Fibroblast of skin of right biceps (primary cell): ENCODE data around the gene ARFGEF3.

Source experiments
- DNase-seq: peaks from one replicate; pipeline ENCODE4 v3.0.0-alpha.2; 2013

The ARFGEF3 gene

GRCh38 chr6:138287144-138287955 is 125.6 kb downstream of the ARFGEF3 start:
- peak; percentile 20 for DNase-seq

- peak; percentile 90 for DNase-seq
Observed at GRCh38 chr6:138288428-138289085, 126.8 kb downstream of the ARFGEF3 start.

- DNase-seq = no peak
Observed at GRCh38 chr6:138289739-138290138, 128.0 kb downstream of the ARFGEF3 start.

- DNase-seq = no peak
Observed at GRCh38 chr6:138290423-138290962, 128.8 kb downstream of the ARFGEF3 start.

GRCh38 chr6:138291036-138291848 is 129.5 kb downstream of the ARFGEF3 start:
- no peak for DNase-seq

- DNase-seq = no peak
Observed at GRCh38 chr6:138291849-138292181, 130.1 kb downstream of the ARFGEF3 start.

- DNase-seq = no peak
Observed at GRCh38 chr6:138292482-138292881, 130.7 kb downstream of the ARFGEF3 start.

- no peak for DNase-seq
Observed at GRCh38 chr6:138293428-138294395, 132.0 kb downstream of the ARFGEF3 start.

- DNase-seq = no peak
Observed at GRCh38 chr6:138296381-138296780, 134.6 kb downstream of the ARFGEF3 start.

- DNase-seq = no peak
Observed at GRCh38 chr6:138296786-138297185, 135.0 kb downstream of the ARFGEF3 start.

GRCh38 chr6:138297761-138298298 is 136.1 kb downstream of the ARFGEF3 start:
- DNase-seq = no peak

- DNase-seq = no peak
Observed at GRCh38 chr6:138300469-138300868, 138.7 kb downstream of the ARFGEF3 start.

GRCh38 chr6:138302554-138302953 is 140.8 kb downstream of the ARFGEF3 start:
- no peak for DNase-seq

- DNase-seq = no peak
Observed at GRCh38 chr6:138307352-138307751, 145.6 kb downstream of the ARFGEF3 start.

GRCh38 chr6:138307816-138308730 is 146.3 kb downstream of the ARFGEF3 start:
- DNase-seq = no peak

GRCh38 chr6:138308731-138309110 is 147.0 kb downstream of the ARFGEF3 start:
- no peak for DNase-seq

GRCh38 chr6:138309695-138310094 is 148.0 kb downstream of the ARFGEF3 start:
- no peak for DNase-seq

- no peak for DNase-seq
Observed at GRCh38 chr6:138310294-138310693, 148.6 kb downstream of the ARFGEF3 start.

GRCh38 chr6:138310821-138311220 is 149.1 kb downstream of the ARFGEF3 start:
- DNase-seq = no peak

- no peak for DNase-seq
Observed at GRCh38 chr6:138311268-138311667, 149.5 kb downstream of the ARFGEF3 start.
